ENCODE results near the gene SIMC1. TPM values are rescaled to one million over a fixed set of nuclear protein-coding genes. Genes with fewer than 3 reads are reported as not detected.

SIMC1 gene
- polyA plus RNA-seq, 2 of the 4 experiments (the other 2 are of a cell fraction), result 9.2 to 9.5 TPM

DNA sequence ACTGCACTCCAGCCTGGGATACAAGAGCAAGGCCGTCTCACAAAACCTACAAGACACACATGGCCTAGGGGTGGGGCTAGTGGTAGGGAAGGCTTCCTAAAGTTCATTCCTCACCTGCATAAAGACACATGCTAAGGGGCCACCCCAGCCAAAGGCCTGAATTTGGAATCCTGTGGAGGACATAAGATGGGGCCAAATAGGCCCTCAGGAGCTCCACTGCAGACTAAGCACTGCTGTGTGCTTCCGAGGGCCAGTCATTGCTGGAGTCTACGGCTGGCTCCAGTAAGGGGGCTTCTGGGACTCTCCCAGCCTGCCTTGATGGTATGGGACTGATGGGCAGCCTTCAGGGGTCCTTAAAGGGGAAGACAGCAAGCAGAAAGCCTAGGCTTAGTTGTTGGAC is 144.5 kb downstream of the SIMC1 start:
- Histone ChIP-seq H3K9me3 (no peaks in the 10 kb centered on the region), H3K27ac (no peak overlapping the region), H3K4me1 (peaks cover 12% of the 10 kb centered on the region), H3K4me2 (no peak overlapping the region), H3K4me3 (no peak overlapping the region)
- ATAC-seq (peak in 1 of 2 experiments; percentile 8; a peak in 3 of 6 replicates), FAIRE-seq (no peak), DNase-seq (ENCODE audit: low read depth in 1 of 2, low spot score in 1 of 2) (no peak)
- TF ChIP-seq JUNB (IDR thresholded peaks at IDR 0.05), result no peak
- TF ChIP-seq EHF (CRISPR knock-in tag; IDR thresholded peaks at IDR 0.05), result no peak
- no peak for TF ChIP-seq MAZ (IDR thresholded peaks at IDR 0.05; ENCODE audit: borderline replicate concordance, low read depth, low read length)
- no peak for TF ChIP-seq CHD2 (IDR thresholded peaks at IDR 0.05; ENCODE audit: low read length, partially characterized antibody)
- TF ChIP-seq RNF2 (IDR thresholded peaks at IDR 0.05; ENCODE audit: borderline replicate concordance, low read depth), result no peak
- TF ChIP-seq FOXS1 (CRISPR knock-in tag; IDR thresholded peaks at IDR 0.05), result no peak
- no peak for TF ChIP-seq PHF8 (IDR thresholded peaks at IDR 0.05; ENCODE audit: borderline replicate concordance, low read depth)
- TF ChIP-seq BHLHE40 (IDR thresholded peaks at IDR 0.05; ENCODE audit: low read depth, low read length), result no peak
- ChIA-PET CTCF (interaction anchor here (1.0 to 1.4 kb wide), 3 partner anchors 10 to 849 kb away, joined by 3 to 4 read pairs (median 3); no protein-coding TSS in a partner anchor), POLR2A (no interaction called here)
- WGBS (ENCODE audit: missing lambda C conversion rate), result 88% methylated on average over 3 of the region's 3 CpGs

DNA sequence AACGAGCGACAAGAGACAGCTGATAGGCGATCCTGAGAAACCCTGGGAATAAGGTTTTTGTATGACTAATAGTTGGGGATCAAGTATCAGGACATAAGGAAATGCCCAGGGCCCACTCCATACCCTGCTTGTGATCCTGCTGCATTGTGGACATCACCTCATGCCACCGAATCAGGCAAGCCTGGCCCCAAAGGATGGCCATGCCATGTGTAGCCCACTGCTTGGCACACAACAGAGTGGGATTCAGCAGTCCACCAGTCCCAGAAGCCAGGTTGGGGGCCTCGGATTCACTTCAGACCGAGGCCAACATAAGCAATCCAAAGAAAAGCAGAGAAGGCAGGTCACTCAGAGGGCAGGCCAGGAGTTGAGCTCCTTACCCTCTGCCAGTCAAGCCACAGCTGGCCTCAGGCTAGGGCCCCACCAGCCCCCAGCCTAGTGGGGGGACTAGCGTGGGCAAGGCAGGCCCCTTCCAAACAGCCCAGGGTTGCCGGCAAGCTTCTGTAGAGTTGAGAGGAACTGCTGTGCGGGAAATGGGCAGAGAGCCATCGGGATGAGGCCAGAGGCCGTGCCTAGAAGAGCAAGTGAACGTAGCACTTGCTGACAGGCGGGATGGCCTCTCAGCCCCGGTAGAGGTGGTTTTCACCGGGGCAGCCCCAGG is 145.2 kb downstream of the SIMC1 start:
- peaks cover 12% of the 10 kb centered on the region for H3K4me1 ChIP-seq
- 95% methylated on average over 15 of the region's 15 CpGs for WGBS (ENCODE audit: missing lambda C conversion rate)
- no peaks in the 10 kb centered on the region for H3K9me3 ChIP-seq
- FAIRE-seq (no peak), ATAC-seq (no peak), DNase-seq (ENCODE audit: low read depth in 1 of 2, low spot score in 1 of 2) (no peak)
- H3K4me3 ChIP-seq, result no peak overlapping the region
- no peak overlapping the region for H3K4me2 ChIP-seq
- no peak for TF ChIP-seq ZSCAN20 (CRISPR knock-in tag; IDR thresholded peaks at IDR 0.05)
- TF ChIP-seq HEYL (CRISPR knock-in tag; IDR thresholded peaks at IDR 0.05), result no peak
- no peak for TF ChIP-seq ZC3H11A (IDR thresholded peaks at IDR 0.05)
- no peak overlapping the region for H3K27ac ChIP-seq
- POLR2A ChIA-PET, result no interaction called here
- CTCF ChIA-PET, result interaction anchor here (1.0 to 1.4 kb wide), 2 partner anchors 9 to 654 kb away, joined by 3 read pairs; no protein-coding TSS in a partner anchor

DNA sequence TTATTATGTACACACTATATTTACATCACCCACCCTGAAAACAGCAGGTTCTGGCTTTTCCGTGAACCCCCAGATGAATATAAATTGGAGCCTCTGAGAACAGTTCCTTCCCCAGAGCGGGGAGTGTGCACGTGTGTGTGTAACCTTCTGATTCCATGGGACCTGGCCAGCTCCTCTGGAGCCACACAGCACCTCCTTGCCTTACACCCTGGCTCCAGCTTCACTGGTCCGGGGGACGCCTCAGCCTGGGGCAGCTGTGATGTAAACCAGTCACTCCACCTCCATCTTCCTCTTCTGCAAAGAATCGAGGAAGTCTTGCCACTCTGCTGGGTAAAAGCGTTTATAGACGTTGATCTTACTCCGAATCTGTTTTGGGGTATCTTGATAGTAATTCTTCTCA is 145.7 kb downstream of the SIMC1 start:
- ChIA-PET CTCF (interaction anchor here (1.4 kb wide), 1 partner anchor 654 kb away, joined by 3 read pairs; no protein-coding TSS in a partner anchor), POLR2A (no interaction called here)
- H3K4me2 ChIP-seq, result no peak overlapping the region
- FAIRE-seq (no peak), ATAC-seq (no peak), DNase-seq (ENCODE audit: low read depth in 1 of 2, low spot score in 1 of 2) (no peak)
- H3K4me3 ChIP-seq, result no peak overlapping the region
- no peak overlapping the region for H3K27ac ChIP-seq
- H3K4me1 ChIP-seq, result peaks cover 12% of the 10 kb centered on the region
- WGBS (ENCODE audit: missing lambda C conversion rate), result 93% methylated on average over 9 of the region's 9 CpGs
- no peak for TF ChIP-seq EHF (CRISPR knock-in tag; IDR thresholded peaks at IDR 0.05)
- TF ChIP-seq ZSCAN20 (CRISPR knock-in tag; IDR thresholded peaks at IDR 0.05), result no peak
- TF ChIP-seq FOXS1 (CRISPR knock-in tag; IDR thresholded peaks at IDR 0.05), result no peak
- no peak for TF ChIP-seq TFCP2L1 (CRISPR knock-in tag; IDR thresholded peaks at IDR 0.05)
- no peak for TF ChIP-seq POLR2AphosphoS2 (conservative IDR thresholded peaks at IDR 0.05; ENCODE audit: low read length)
- TF ChIP-seq TP53 (CRISPR knock-in tag; IDR thresholded peaks at IDR 0.05), result no peak
- TF ChIP-seq HEYL (CRISPR knock-in tag; IDR thresholded peaks at IDR 0.05), result no peak
- TF ChIP-seq RCOR1 (IDR thresholded peaks at IDR 0.05; ENCODE audit: low read depth, low read length), result no peak
- TF ChIP-seq CHD4 (IDR thresholded peaks at IDR 0.05; ENCODE audit: borderline replicate concordance), result no peak
- TF ChIP-seq, protein P1, sequence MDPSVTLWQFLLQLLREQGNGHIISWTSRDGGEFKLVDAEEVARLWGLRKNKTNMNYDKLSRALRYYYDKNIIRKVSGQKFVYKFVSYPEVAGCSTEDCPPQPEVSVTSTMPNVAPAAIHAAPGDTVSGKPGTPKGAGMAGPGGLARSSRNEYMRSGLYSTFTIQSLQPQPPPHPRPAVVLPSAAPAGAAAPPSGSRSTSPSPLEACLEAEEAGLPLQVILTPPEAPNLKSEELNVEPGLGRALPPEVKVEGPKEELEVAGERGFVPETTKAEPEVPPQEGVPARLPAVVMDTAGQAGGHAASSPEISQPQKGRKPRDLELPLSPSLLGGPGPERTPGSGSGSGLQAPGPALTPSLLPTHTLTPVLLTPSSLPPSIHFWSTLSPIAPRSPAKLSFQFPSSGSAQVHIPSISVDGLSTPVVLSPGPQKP (IDR thresholded peaks at IDR 0.05; ENCODE audit: low read depth, low read length), result no peak
- no peak for TF ChIP-seq MAFK (IDR thresholded peaks at IDR 0.05; ENCODE audit: partially characterized antibody)
- no peaks in the 10 kb centered on the region for H3K9me3 ChIP-seq

DNA sequence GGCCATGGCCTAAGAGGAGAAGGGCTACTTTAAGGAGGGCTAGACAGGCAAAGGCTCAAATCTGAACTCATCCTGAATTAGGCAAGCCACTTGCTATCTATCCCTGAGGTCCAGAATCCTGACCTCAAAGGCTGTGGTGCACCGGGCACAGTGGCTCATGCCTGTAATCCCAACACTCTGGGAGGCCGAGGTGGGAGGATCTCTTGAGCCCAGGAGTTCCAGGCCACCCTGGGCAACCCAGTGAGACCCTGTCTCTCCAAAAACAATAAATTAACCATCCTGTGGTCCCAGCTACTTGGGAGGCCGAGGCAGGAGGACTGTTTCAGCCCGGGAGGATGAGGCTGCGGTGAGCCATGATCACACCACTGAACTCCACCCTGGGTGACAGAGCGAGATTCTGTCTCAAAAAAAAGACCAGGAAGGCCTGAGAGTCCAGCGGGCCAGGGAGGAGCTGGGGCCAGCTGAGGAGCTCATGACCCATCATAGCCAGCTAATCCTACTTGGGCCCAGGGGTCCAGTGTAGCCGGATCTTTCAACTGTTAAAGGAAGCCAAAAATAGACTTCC is 146.2 kb downstream of the SIMC1 start:
- no peak for DNase-seq (ENCODE audit: low read depth in 1 of 2, low spot score in 1 of 2)
- CTCF ChIA-PET, result interaction anchor here (1.1 kb wide), 1 partner anchor 22 kb away, joined by 3 read pairs; no protein-coding TSS in a partner anchor
- POLR2A ChIA-PET, result no interaction called here
- Histone ChIP-seq H3K4me3 (no peak overlapping the region), H3K4me1 (peaks cover 12% of the 10 kb centered on the region), H3K27ac (no peak overlapping the region), H3K9me3 (no peaks in the 10 kb centered on the region), H3K4me2 (no peak overlapping the region)
- ATAC-seq, result no peak
- no peak for FAIRE-seq
- 89% methylated on average over 6 of the region's 8 CpGs for WGBS (ENCODE audit: missing lambda C conversion rate)
- TF ChIP-seq, protein P2, sequence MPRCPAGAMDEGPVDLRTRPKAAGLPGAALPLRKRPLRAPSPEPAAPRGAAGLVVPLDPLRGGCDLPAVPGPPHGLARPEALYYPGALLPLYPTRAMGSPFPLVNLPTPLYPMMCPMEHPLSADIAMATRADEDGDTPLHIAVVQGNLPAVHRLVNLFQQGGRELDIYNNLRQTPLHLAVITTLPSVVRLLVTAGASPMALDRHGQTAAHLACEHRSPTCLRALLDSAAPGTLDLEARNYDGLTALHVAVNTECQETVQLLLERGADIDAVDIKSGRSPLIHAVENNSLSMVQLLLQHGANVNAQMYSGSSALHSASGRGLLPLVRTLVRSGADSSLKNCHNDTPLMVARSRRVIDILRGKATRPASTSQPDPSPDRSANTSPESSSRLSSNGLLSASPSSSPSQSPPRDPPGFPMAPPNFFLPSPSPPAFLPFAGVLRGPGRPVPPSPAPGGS (IDR thresholded peaks at IDR 0.05), result no peak
- TF ChIP-seq JUN (IDR thresholded peaks at IDR 0.05) (no peak), KDM1A (IDR thresholded peaks at IDR 0.05; ENCODE audit: low read depth) (no peak), POLR2AphosphoS2 (conservative IDR thresholded peaks at IDR 0.05; ENCODE audit: low read length) (no peak), EHF (CRISPR knock-in tag; IDR thresholded peaks at IDR 0.05) (no peak), RARB (CRISPR knock-in tag; IDR thresholded peaks at IDR 0.05) (no peak), GATA3 (IDR thresholded peaks at IDR 0.05; ENCODE audit: borderline replicate concordance) (no peak), MYC (IDR thresholded peaks at IDR 0.05; ENCODE audit: borderline replicate concordance, low read length) (no peak), MAZ (IDR thresholded peaks at IDR 0.05; ENCODE audit: borderline replicate concordance, low read depth, low read length) (no peak), EP300 (IDR thresholded peaks at IDR 0.05) (no peak), JUNB (IDR thresholded peaks at IDR 0.05) (no peak), HEYL (CRISPR knock-in tag; IDR thresholded peaks at IDR 0.05) (no peak), CEBPB (IDR thresholded peaks at IDR 0.05) (no peak)
- TF ChIP-seq, protein P3, sequence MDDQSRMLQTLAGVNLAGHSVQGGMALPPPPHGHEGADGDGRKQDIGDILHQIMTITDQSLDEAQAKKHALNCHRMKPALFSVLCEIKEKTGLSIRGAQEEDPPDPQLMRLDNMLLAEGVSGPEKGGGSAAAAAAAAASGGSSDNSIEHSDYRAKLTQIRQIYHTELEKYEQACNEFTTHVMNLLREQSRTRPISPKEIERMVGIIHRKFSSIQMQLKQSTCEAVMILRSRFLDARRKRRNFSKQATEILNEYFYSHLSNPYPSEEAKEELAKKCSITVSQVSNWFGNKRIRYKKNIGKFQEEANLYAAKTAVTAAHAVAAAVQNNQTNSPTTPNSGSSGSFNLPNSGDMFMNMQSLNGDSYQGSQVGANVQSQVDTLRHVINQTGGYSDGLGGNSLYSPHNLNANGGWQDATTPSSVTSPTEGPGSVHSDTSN (IDR thresholded peaks at IDR 0.05), result no peak
